Non-pigmented ciliary epithelial cell (primary cell): ENCODE measurements around the gene HBD.

ENCODE experiments used
- DNase-seq: peaks from one replicate; pipeline ENCODE4 v3.0.0-alpha.2; 2010; ENCODE audit warnings: low read depth

Gene HBD

GRCh38 chr11:5232176-5232575 lies 2.1 kb downstream of the HBD start:
- DNase-seq: no peak

GRCh38 chr11:5231111-5231510 lies 3.2 kb downstream of the HBD start:
- no peak for DNase-seq

GRCh38 chr11:5230266-5230665 lies 4.0 kb downstream of the HBD start:
- no peak for DNase-seq

- DNase-seq: no peak
Measured at GRCh38 chr11:5229796-5230195, 4.5 kb downstream of the HBD start.

- no peak for DNase-seq
Measured at GRCh38 chr11:5229356-5229755, 4.9 kb downstream of the HBD start.

GRCh38 chr11:5228124-5228523 lies 6.2 kb downstream of the HBD start:
- DNase-seq: no peak

GRCh38 chr11:5227681-5228080 lies 6.6 kb downstream of the HBD start:
- DNase-seq: no peak

GRCh38 chr11:5226732-5227310 lies 7.5 kb downstream of the HBD start, which contains the start of gene HBB:
Gene HBB (minus strand): TSS chr11:5227071. CDS start chr11:5227021, 50 bp downstream.
- no peak for DNase-seq

GRCh38 chr11:5225480-5225871 lies 8.8 kb downstream of the HBD start:
- no peak for DNase-seq

GRCh38 chr11:5224538-5225479 lies 9.5 kb downstream of the HBD start:
- DNase-seq: no peak

- no peak for DNase-seq
Measured at GRCh38 chr11:5223686-5224085, 10.6 kb downstream of the HBD start.

- DNase-seq: no peak
Measured at GRCh38 chr11:5223146-5223545, 11.1 kb downstream of the HBD start.

GRCh38 chr11:5210376-5210885 lies 23.9 kb downstream of the HBD start:
- DNase-seq: no peak

GRCh38 chr11:5204787-5205186 lies 29.5 kb downstream of the HBD start:
- peak; percentile 50 for DNase-seq

GRCh38 chr11:5203366-5203765 lies 30.9 kb downstream of the HBD start:
- no peak for DNase-seq

GRCh38 chr11:5200582-5200981 lies 33.7 kb downstream of the HBD start, which contains the start of gene OR51V1:
Gene OR51V1 (minus strand): TSS chr11:5200682. CDS start chr11:5200682, 0 bp downstream.
- DNase-seq: no peak

- DNase-seq: no peak
Measured at GRCh38 chr11:5198285-5198684, 36.0 kb downstream of the HBD start.

- DNase-seq: peak; percentile 17
Measured at GRCh38 chr11:5197536-5197935, 36.7 kb downstream of the HBD start.

GRCh38 chr11:5196731-5197130 lies 37.6 kb downstream of the HBD start:
- DNase-seq: no peak

GRCh38 chr11:5196067-5196466 lies 38.2 kb downstream of the HBD start:
- no peak for DNase-seq

GRCh38 chr11:5192738-5193137 lies 41.5 kb downstream of the HBD start:
- no peak for DNase-seq

GRCh38 chr11:5188201-5188600 lies 46.1 kb downstream of the HBD start:
- DNase-seq: no peak
